Esophagus muscularis mucosa (tissue), 4 donors: ENCODE results near the gene DMRTB1. TPM values are rescaled to one million over a fixed set of nuclear protein-coding genes. Genes with fewer than 3 reads are reported as not detected.
"Not testable (repeated sequence)": the region's sequence is repeated elsewhere in the genome, so short reads cannot be mapped to it uniquely, and the experiment has no call there.

Source experiments
- DNase-seq: peaks from one replicate; pipeline ENCODE4 v3.0.0-alpha.2; 2017; ENCODE audit errors: extremely low spot score
- H3K27ac ChIP-seq, 4 donors: fragments of 200-600 bp; sonication (generic); replicated peaks in 1 of 4; 1 replicate in 3 of 4; 2 replicates in 1 of 4; pipeline ENCODE4 v1.5.1; 2016 to 2019; ENCODE audit warnings: mild to moderate bottlenecking in 1 of 4
- H3K27me3 ChIP-seq, 4 donors: fragments of 200-600 bp; sonication (generic); one replicate each; pipeline versions ENCODE4 v1.5.1 to v1.6.0; 2016 to 2019
- H3K36me3 ChIP-seq, 4 donors: fragments of 200-600 bp; sonication (generic); one replicate each; pipeline ENCODE4 v1.5.1; 2016 to 2019
- H3K4me1 ChIP-seq, 4 donors: fragments of 200-600 bp; sonication (generic); one replicate each; pipeline ENCODE4 v1.5.1; 2016 to 2019
- H3K4me3 ChIP-seq, 4 donors: fragments of 200-600 bp; sonication (generic); 1 replicate in 2 of 4; 2 replicates in 2 of 4; pipeline ENCODE4 v1.5.1; 2016 to 2019; ENCODE audit warnings: mild to moderate bottlenecking in 4 of 4, moderate library complexity in 1 of 4
- H3K9me3 ChIP-seq, 4 donors: fragments of 200-600 bp; sonication (generic); 1 replicate in 3 of 4; 2 replicates in 1 of 4; pipeline ENCODE4 v1.5.1; 2016 to 2019
- EP300 ChIP-seq: sonication (generic); formaldehyde crosslinking; IDR thresholded peaks from one replicate; pipeline ENCODE4 v1.6.1; 2017; ENCODE audit warnings: antibody characterized with exemption
- POLR2A ChIP-seq: fragments of 450-650 bp; IDR thresholded peaks from one replicate; pipeline ENCODE4 v1.6.1; 2017; ENCODE audit warnings: antibody characterized with exemption, moderate library complexity, mild to moderate bottlenecking, low read depth
- POLR2AphosphoS5 ChIP-seq, 2 donors: sonication (generic); formaldehyde crosslinking; IDR thresholded peaks; one replicate each; pipeline ENCODE4 v1.6.1; 2017; ENCODE audit warnings: antibody characterized with exemption in 2 of 2
- WGBS: methylation state at CpG from one replicate; pipeline ENCODE4 v1.1.5; 2018; 5-methylcytosine and 5-hydroxymethylcytosine counted together
- intact Hi-C: fragments of 100-400 bp; cut with DNase I; formaldehyde crosslinking; loops from one replicate; pipeline ENCODE4 v1.15.1; 2023
- total RNA-seq, 4 donors: library from RNA; depleted of rRNA; stranded (reverse); fragments of >200 nt; gene quantifications; one replicate each; pipeline versions ENCODE4 v1.1.0 to v1.2.1, GENCODE V29; 2016
- TF ChIP-seq, protein P1 (sequence below), 3 experiments: fragments of 200-600 bp in 2 of 3; fragments of 450-650 bp in 1 of 3; sonication (generic) in 2 of 3; IDR thresholded peaks; one replicate each; pipeline ENCODE4 v1.5.1; 2017 to 2019; ENCODE audit warnings: antibody characterized with exemption in 3 of 3, mild to moderate bottlenecking in 2 of 3, moderate library complexity in 1 of 3

The DMRTB1 gene
- total RNA-seq, 4 donors from 2014 or later, result not detected

DNA sequence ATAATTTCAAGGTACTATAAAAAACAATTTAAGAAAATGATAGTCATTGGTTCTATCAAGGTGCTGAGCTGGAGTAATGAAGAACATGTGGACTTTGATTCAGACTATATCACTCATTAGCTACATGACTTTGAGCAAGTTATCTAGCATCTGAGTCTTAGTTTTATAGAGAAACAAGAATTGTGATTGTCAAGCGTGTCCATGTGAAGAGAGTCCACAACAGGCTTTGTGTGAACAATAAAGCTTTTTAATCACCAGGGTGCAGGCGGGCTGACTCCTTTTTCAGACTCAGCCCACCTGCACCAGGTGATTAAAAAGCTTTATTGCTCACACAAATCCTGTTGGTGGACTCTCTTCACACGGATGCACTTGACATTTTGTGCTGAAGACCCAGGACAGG is 26.6 kb upstream of the DMRTB1 start:
- TF ChIP-seq EP300, result no peak
- no peak for TF ChIP-seq POLR2A
- TF ChIP-seq POLR2AphosphoS5 (IDR thresholded peaks at IDR 0.05), result no peak
- TF ChIP-seq, protein P1, sequence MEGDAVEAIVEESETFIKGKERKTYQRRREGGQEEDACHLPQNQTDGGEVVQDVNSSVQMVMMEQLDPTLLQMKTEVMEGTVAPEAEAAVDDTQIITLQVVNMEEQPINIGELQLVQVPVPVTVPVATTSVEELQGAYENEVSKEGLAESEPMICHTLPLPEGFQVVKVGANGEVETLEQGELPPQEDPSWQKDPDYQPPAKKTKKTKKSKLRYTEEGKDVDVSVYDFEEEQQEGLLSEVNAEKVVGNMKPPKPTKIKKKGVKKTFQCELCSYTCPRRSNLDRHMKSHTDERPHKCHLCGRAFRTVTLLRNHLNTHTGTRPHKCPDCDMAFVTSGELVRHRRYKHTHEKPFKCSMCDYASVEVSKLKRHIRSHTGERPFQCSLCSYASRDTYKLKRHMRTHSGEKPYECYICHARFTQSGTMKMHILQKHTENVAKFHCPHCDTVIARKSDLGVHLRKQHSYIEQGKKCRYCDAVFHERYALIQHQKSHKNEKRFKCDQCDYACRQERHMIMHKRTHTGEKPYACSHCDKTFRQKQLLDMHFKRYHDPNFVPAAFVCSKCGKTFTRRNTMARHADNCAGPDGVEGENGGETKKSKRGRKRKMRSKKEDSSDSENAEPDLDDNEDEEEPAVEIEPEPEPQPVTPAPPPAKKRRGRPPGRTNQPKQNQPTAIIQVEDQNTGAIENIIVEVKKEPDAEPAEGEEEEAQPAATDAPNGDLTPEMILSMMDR (IDR thresholded peaks at IDR 0.05), result no peak
- no peak for DNase-seq
- intact Hi-C loops, result no loop called here

DNA sequence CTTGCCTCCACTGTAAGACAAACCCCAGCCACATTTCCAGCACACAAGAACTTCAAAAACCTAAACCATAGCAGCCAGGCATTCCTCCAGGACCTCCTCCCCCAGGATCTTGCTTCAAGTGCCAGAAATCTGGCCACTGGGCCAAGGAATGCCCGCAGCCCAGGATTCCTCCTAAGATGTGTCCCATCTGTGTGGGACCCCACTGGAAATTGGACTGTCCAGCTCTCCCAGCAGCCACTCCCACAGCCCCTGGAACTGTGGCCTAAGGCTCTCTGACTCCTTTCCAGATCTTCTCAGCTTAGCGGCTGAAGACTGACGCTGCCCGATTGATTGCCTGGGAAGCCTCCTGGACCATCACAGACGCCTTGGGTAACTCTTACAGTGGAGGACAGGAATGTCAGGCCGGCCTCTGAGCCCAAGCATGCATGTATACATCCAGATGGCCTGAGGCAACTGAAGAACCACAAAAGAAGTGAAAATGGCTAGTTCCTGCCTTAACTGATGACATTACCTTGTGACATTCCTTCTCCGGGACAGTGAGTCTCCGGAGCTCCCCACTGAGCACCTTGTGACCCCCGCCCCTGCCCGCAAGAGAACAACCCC is 24.7 kb upstream of the DMRTB1 start:
- WGBS, result 97% methylated on average over 4 of the region's 10 CpGs
- peaks cover 0 to 32% (median 0%) of the 10 kb centered on the region in 4 donors for H3K27me3 ChIP-seq
- H3K27ac ChIP-seq, result not testable (repeated sequence)

More for the DNA sequence above, 26.6 kb upstream of the DMRTB1 start:
- Histone ChIP-seq H3K27ac (no peak overlapping the region), H3K4me3 (no peak overlapping the region), H3K9me3 (no peaks in the 10 kb centered on the region), H3K36me3 (no peaks in the 10 kb centered on the region), H3K4me1 (no peaks in the 10 kb centered on the region), H3K27me3 (peaks cover 0 to 32% (median 0%) of the 10 kb centered on the region in 4 donors)
- WGBS, result 75% methylated on average over 3 of the region's 3 CpGs

DNA sequence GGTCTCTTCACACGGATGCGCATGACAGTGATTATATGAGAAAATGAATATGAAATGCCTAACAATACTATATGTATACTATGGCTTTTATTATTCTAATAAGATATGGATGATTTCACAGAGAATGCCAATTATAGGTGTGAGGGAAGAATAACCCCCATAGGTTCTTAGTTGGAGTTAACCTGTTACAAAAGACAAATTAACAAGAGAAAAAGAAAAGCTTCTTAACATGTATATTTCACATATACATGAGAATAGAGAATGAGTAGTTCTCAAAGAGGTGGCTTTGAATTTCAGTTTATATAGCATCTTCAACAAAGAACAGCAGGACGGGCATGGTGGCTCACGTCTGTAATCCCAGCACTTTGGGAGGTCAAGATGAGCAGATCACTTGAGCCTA is 24.0 kb upstream of the DMRTB1 start:
- TF ChIP-seq EP300, result no peak
- TF ChIP-seq POLR2A, result no peak
- TF ChIP-seq, protein P1 (IDR thresholded peaks at IDR 0.05), result no peak
- no peak for TF ChIP-seq POLR2AphosphoS5 (IDR thresholded peaks at IDR 0.05)
- Histone ChIP-seq H3K27ac (no peak overlapping the region), H3K4me3 (no peak overlapping the region), H3K9me3 (no peaks in the 10 kb centered on the region), H3K4me1 (no peaks in the 10 kb centered on the region), H3K27me3 (peaks cover 0 to 32% (median 0%) of the 10 kb centered on the region in 4 donors), H3K36me3 (no peaks in the 10 kb centered on the region)
- no peak for DNase-seq
- intact Hi-C loops, result no loop called here
- 94% methylated on average over 4 of the region's 4 CpGs for WGBS

More for the DNA sequence above, 24.7 kb upstream of the DMRTB1 start:
- H3K4me3 ChIP-seq, intact Hi-C loops, DNase-seq, H3K36me3 ChIP-seq, H3K9me3 ChIP-seq, H3K4me1 ChIP-seq: not testable (repeated sequence)

DNA sequence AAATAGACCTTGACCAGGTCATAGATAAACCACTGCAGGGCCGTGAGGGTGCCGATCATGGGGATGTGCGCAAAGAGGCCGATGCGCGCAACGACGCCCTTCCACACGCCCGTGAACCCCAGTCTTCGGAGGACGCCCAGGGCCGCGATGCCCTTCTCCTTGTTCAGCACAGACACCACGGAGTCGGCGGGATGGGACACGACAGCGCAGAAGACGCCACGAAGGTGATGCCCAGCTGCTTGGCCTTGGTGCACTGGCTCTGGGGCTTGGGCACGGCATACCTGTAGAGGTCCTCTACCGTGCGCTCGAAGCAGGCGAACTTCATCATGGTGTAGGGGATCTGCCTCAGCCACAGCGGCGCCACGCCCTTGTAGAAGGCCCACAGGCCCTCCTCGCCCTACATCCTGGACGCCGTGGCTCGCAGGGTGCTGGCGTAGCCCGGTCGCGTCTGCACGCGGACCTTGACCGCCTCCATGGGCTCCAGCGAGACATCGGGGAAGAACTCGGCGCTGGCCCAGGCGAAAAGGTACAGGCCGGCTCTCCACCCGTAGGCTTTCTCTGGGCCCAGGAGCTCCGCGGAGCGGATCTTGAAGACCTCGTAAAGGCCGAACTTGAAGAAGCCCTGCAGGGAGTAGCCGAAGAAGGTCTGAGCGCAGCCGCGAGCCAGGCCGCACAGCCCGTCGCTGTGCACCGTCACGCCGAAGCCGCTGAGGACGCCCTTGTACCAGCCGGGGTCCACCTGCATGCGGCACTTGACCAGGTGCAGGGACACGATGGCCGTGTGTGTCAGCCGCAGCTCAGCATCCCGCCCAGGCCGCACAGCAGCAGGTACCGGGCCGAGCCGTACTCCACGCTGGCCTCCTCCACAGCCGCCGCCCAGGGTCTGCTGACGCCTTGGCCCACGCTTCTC is 20.5 kb upstream of the DMRTB1 start:
- Histone ChIP-seq H3K4me1 (no peaks in the 10 kb centered on the region), H3K4me3 (no peak overlapping the region), H3K27me3 (peaks cover 0 to 18% (median 0%) of the 10 kb centered on the region in 4 donors), H3K27ac (no peak overlapping the region), H3K36me3 (no peaks in the 10 kb centered on the region), H3K9me3 (no peaks in the 10 kb centered on the region)
- TF ChIP-seq, protein P1 (IDR thresholded peaks at IDR 0.05), result no peak
- TF ChIP-seq POLR2AphosphoS5 (IDR thresholded peaks at IDR 0.05), result no peak
- TF ChIP-seq EP300, result no peak
- no peak for TF ChIP-seq POLR2A
- 98% methylated on average over 47 of the region's 79 CpGs for WGBS
- intact Hi-C loops, result no loop called here
- no peak for DNase-seq
